K562 (cell line): ENCODE results near the gene RTBDN. TPM values are rescaled to one million over a fixed set of nuclear protein-coding genes. Genes with fewer than 3 reads are reported as not detected.

Experiments
- ADNP ChIP-seq: fragments of 200-800 bp; sonication (Bioruptor generic); IDR thresholded peaks from 2 replicates; pipeline ENCODE4 v1.6.1; 2016; ENCODE audit warnings: missing genetic modification characterization, missing compliant biosample characterization
- BRF1 ChIP-seq: IDR thresholded peaks from 3 replicates; pipeline ENCODE4 v1.6.1; 2011; ENCODE audit warnings: borderline replicate concordance, mild to moderate bottlenecking; ENCODE audit not compliant: insufficient read length; ENCODE audit errors: extremely low read depth
- EGR1 ChIP-seq: fragments of 450-650 bp; conservative IDR thresholded peaks from 2 replicates; pipeline ENCODE4 v1.6.1; 2017; ENCODE audit warnings: mild to moderate bottlenecking
- HDAC3 ChIP-seq: fragments of 450-650 bp; IDR thresholded peaks from 2 replicates; pipeline ENCODE4 v1.6.1; 2018; ENCODE audit warnings: borderline replicate concordance, mild to moderate bottlenecking, moderate library complexity; ENCODE audit not compliant: partially characterized antibody
- NFYB ChIP-seq: IDR thresholded peaks from 2 replicates; pipeline ENCODE4 v1.6.1; 2011; ENCODE audit warnings: mild to moderate bottlenecking, moderate library complexity; ENCODE audit not compliant: insufficient read length; ENCODE audit errors: extremely low read depth
- NONO ChIP-seq, 2 experiments: fragments of 200-400 bp in 1 of 2; fragments of 450-650 bp in 1 of 2; formaldehyde crosslinking in 1 of 2; IDR thresholded peaks; 2 replicates each; pipeline ENCODE4 v1.6.1; 2017; ENCODE audit warnings: low read depth in 2 of 2, mild to moderate bottlenecking in 2 of 2, moderate library complexity in 2 of 2, low read length in 1 of 2
- POLR2AphosphoS5 ChIP-seq: IDR thresholded peaks from 2 replicates; pipeline ENCODE4 v1.6.1; 2011; ENCODE audit warnings: mild to moderate bottlenecking, low read depth, low read length, moderate library complexity; ENCODE audit not compliant: control insufficient read depth, insufficient read depth
- ZNF668 ChIP-seq: fragments of 250-450 bp; sonication (Bioruptor Pico); IDR thresholded peaks from 2 replicates; pipeline ENCODE4 v1.8.0; 2022; ENCODE audit warnings: mild to moderate bottlenecking, inconsistent platforms
- polyA plus RNA-seq, 8 experiments: library from polyadenylated mRNA; depleted of rRNA in 4 of 8; stranded (reverse) in 5 of 8; unstranded in 3 of 8; fragments of >200 nt; fragmentation: Nextera tagmentation in 2 of 8; fragmentation: Illumina TruSeq in 1 of 8; extraction: Ambion mirVana in 2 of 8; extraction: Trizol in 1 of 8; gene quantifications; 2 replicates each; pipeline versions ENCODE4 v1.2.1 to v1.2.3, GENCODE V29; 2011 to 2014; ENCODE audit warnings: inconsistent platforms in 1 of 8, missing spikeins in 1 of 8
- total RNA-seq, 7 experiments: library from RNA; depleted of rRNA in 6 of 7; stranded (reverse); fragments of >200 nt in 6 of 7; fragmentation: Illumina TruSeq in 2 of 7; extraction: Trizol in 2 of 7; gene quantifications; 2 replicates each; pipeline versions ENCODE4 v1.2.1 to v1.2.3, GENCODE V29; 2011 to 2021; ENCODE audit warnings: low replicate concordance in 1 of 7
- TF ChIP-seq, protein P1 (sequence below): fragments of 450-650 bp; IDR thresholded peaks from 2 replicates; pipeline ENCODE4 v1.6.1; 2016; ENCODE audit warnings: mild to moderate bottlenecking, moderate library complexity
- TF ChIP-seq, protein P2 (sequence below): fragments of 450-650 bp; formaldehyde crosslinking; IDR thresholded peaks from 2 replicates; pipeline ENCODE4 v1.4.0; 2022; ENCODE audit warnings: missing genetic modification characterization
- TF ChIP-seq, protein P3 (sequence below): sonication (generic); formaldehyde crosslinking; IDR thresholded peaks from 2 replicates; pipeline ENCODE4 v1.8.0; 2022; ENCODE audit warnings: mild to moderate bottlenecking, missing genetic modification reagents, borderline replicate concordance

RTBDN gene
- total and polyA plus RNA-seq, 9 of the 15 experiments (the other 6 are each of a cell fraction or from before 2014, with no cell fraction given) = 0.20 to 2.3 (median 0.72) TPM; not detected in 1

DNA sequence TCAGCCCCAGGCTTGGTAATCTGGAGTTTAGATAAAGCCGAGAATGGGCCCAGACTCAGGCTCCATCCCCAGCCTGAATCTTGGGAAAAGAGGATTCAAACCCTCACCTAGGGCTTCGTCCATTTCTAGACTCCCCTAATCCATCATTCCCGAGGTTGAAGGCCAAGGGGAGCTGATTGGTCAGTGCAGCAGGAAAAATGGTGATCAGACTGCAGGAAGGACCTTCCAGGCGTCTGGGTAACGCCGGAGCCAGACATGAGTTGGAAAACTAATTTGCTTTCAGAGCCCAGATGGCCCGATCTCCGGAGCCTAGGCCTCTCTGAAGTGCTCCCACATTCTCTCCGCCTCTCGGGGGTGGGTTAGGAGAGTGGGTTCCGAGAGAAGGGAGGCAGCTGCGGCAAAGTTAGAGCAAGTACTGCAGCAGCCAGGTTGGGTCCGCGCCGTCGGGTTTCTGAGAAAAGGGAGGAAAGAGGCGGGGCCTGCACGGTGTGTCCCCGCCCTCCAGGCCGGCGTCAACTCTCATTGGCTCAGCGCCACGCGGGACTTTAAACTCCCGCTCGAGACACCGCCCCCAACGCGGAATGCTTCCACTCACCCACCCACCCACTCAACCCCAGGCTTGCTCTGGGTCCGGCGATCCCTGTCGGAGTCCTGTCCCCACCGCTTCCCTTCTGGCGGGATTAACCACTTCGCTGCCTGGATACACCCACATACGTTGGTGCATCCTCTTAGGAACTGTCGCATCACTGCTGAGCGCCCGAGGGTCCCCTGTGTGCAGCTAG, 788 bp upstream of the RTBDN start (continued):
- TF ChIP-seq, protein P1, sequence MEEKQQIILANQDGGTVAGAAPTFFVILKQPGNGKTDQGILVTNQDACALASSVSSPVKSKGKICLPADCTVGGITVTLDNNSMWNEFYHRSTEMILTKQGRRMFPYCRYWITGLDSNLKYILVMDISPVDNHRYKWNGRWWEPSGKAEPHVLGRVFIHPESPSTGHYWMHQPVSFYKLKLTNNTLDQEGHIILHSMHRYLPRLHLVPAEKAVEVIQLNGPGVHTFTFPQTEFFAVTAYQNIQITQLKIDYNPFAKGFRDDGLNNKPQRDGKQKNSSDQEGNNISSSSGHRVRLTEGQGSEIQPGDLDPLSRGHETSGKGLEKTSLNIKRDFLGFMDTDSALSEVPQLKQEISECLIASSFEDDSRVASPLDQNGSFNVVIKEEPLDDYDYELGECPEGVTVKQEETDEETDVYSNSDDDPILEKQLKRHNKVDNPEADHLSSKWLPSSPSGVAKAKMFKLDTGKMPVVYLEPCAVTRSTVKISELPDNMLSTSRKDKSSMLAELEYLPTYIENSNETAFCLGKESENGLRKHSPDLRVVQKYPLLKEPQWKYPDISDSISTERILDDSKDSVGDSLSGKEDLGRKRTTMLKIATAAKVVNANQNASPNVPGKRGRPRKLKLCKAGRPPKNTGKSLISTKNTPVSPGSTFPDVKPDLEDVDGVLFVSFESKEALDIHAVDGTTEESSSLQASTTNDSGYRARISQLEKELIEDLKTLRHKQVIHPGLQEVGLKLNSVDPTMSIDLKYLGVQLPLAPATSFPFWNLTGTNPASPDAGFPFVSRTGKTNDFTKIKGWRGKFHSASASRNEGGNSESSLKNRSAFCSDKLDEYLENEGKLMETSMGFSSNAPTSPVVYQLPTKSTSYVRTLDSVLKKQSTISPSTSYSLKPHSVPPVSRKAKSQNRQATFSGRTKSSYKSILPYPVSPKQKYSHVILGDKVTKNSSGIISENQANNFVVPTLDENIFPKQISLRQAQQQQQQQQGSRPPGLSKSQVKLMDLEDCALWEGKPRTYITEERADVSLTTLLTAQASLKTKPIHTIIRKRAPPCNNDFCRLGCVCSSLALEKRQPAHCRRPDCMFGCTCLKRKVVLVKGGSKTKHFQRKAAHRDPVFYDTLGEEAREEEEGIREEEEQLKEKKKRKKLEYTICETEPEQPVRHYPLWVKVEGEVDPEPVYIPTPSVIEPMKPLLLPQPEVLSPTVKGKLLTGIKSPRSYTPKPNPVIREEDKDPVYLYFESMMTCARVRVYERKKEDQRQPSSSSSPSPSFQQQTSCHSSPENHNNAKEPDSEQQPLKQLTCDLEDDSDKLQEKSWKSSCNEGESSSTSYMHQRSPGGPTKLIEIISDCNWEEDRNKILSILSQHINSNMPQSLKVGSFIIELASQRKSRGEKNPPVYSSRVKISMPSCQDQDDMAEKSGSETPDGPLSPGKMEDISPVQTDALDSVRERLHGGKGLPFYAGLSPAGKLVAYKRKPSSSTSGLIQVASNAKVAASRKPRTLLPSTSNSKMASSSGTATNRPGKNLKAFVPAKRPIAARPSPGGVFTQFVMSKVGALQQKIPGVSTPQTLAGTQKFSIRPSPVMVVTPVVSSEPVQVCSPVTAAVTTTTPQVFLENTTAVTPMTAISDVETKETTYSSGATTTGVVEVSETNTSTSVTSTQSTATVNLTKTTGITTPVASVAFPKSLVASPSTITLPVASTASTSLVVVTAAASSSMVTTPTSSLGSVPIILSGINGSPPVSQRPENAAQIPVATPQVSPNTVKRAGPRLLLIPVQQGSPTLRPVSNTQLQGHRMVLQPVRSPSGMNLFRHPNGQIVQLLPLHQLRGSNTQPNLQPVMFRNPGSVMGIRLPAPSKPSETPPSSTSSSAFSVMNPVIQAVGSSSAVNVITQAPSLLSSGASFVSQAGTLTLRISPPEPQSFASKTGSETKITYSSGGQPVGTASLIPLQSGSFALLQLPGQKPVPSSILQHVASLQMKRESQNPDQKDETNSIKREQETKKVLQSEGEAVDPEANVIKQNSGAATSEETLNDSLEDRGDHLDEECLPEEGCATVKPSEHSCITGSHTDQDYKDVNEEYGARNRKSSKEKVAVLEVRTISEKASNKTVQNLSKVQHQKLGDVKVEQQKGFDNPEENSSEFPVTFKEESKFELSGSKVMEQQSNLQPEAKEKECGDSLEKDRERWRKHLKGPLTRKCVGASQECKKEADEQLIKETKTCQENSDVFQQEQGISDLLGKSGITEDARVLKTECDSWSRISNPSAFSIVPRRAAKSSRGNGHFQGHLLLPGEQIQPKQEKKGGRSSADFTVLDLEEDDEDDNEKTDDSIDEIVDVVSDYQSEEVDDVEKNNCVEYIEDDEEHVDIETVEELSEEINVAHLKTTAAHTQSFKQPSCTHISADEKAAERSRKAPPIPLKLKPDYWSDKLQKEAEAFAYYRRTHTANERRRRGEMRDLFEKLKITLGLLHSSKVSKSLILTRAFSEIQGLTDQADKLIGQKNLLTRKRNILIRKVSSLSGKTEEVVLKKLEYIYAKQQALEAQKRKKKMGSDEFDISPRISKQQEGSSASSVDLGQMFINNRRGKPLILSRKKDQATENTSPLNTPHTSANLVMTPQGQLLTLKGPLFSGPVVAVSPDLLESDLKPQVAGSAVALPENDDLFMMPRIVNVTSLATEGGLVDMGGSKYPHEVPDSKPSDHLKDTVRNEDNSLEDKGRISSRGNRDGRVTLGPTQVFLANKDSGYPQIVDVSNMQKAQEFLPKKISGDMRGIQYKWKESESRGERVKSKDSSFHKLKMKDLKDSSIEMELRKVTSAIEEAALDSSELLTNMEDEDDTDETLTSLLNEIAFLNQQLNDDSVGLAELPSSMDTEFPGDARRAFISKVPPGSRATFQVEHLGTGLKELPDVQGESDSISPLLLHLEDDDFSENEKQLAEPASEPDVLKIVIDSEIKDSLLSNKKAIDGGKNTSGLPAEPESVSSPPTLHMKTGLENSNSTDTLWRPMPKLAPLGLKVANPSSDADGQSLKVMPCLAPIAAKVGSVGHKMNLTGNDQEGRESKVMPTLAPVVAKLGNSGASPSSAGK = no peak
- TF ChIP-seq, protein P2, sequence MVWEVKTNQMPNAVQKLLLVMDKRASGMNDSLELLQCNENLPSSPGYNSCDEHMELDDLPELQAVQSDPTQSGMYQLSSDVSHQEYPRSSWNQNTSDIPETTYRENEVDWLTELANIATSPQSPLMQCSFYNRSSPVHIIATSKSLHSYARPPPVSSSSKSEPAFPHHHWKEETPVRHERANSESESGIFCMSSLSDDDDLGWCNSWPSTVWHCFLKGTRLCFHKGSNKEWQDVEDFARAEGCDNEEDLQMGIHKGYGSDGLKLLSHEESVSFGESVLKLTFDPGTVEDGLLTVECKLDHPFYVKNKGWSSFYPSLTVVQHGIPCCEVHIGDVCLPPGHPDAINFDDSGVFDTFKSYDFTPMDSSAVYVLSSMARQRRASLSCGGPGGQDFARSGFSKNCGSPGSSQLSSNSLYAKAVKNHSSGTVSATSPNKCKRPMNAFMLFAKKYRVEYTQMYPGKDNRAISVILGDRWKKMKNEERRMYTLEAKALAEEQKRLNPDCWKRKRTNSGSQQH (CRISPR knock-in tag) = no peak
- TF ChIP-seq NFYB (peak; percentile 60), NONO (IDR thresholded peaks at IDR 0.05; ENCODE audit: low read depth in 2 of 2, low read length in 1 of 2) (no peak), POLR2AphosphoS5 (no peak), EGR1 (peak; percentile 50), HDAC3 (no peak), ADNP (tag) (no peak), BRF1 (no peak), ZNF668 (no peak)
- TF ChIP-seq, protein P3, sequence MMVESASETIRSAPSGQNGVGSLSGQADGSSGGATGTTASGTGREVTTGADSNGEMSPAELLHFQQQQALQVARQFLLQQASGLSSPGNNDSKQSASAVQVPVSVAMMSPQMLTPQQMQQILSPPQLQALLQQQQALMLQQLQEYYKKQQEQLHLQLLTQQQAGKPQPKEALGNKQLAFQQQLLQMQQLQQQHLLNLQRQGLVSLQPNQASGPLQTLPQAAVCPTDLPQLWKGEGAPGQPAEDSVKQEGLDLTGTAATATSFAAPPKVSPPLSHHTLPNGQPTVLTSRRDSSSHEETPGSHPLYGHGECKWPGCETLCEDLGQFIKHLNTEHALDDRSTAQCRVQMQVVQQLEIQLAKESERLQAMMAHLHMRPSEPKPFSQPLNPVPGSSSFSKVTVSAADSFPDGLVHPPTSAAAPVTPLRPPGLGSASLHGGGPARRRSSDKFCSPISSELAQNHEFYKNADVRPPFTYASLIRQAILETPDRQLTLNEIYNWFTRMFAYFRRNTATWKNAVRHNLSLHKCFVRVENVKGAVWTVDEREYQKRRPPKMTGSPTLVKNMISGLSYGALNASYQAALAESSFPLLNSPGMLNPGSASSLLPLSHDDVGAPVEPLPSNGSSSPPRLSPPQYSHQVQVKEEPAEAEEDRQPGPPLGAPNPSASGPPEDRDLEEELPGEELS (CRISPR knock-in tag) = 0 out of 2 replicates have a peak, but pooled peaks have one; percentile 24
